Measurements from ENCODE around the gene GABRA4. TPM values are rescaled to one million over a fixed set of nuclear protein-coding genes. Genes with fewer than 3 reads are reported as not detected.

The GABRA4 gene
- total RNA-seq, 1 experiment from 2014 or later: not detected

- H3K4me3 Mint-ChIP-seq (ENCODE audit: unreplicated experiment): no peak overlapping the region
- no peak for TF ChIP-seq CTCF (IDR thresholded peaks at IDR 0.05; ENCODE audit: unreplicated experiment)
- POLR2A ChIA-PET: no interaction called here
- H3K4me1 Mint-ChIP-seq (ENCODE audit: insufficient read depth, unreplicated experiment): peaks cover 7% of the 10 kb centered on the region
- intact Hi-C loops (cut with micrococcal nuclease): no loop called here
- H3K27ac Mint-ChIP-seq (ENCODE audit: low read depth, unreplicated experiment): no peak overlapping the region
- no peak for DNase-seq (ENCODE audit: unreplicated experiment)
- H3K36me3 Mint-ChIP-seq (ENCODE audit: insufficient read depth, unreplicated experiment): no peaks in the 10 kb centered on the region
- CTCF ChIA-PET: interaction anchor here (0.6 to 0.7 kb wide), 2 partner anchors 138 to 531 kb away, joined by 3 read pairs; no protein-coding TSS in a partner anchor
- peaks cover 48% of the 10 kb centered on the region for H3K27me3 Mint-ChIP-seq (ENCODE audit: insufficient read depth, unreplicated experiment)
- H3K9me3 Mint-ChIP-seq (ENCODE audit: unreplicated experiment): no peaks in the 10 kb centered on the region
- BruUV-seq (replicated peaks): no TSS peak
Observed at GRCh38 chr4:46992338-46992737, 1.0 kb downstream of the GABRA4 start.

GRCh38 chr4:46986922-46987638 is 6.3 kb downstream of the GABRA4 start:
- ChIA-PET POLR2A (interaction anchor here (0.5 to 0.6 kb wide), 2 partner anchors 620 to 851 kb away, joined by 3 read pairs; partner anchors contain the start of gene CORIN), CTCF (no interaction called here)
- Mint-ChIP-seq H3K4me3 (ENCODE audit: unreplicated experiment) (no peak overlapping the region), H3K27ac (ENCODE audit: low read depth, unreplicated experiment) (no peak overlapping the region), H3K36me3 (ENCODE audit: insufficient read depth, unreplicated experiment) (no peaks in the 10 kb centered on the region), H3K27me3 (ENCODE audit: insufficient read depth, unreplicated experiment) (peaks cover 31% of the 10 kb centered on the region), H3K9me3 (ENCODE audit: unreplicated experiment) (no peaks in the 10 kb centered on the region), H3K4me1 (ENCODE audit: insufficient read depth, unreplicated experiment) (no peaks in the 10 kb centered on the region)
- no peak for TF ChIP-seq CTCF (IDR thresholded peaks at IDR 0.05; ENCODE audit: unreplicated experiment)
- no TSS peak for BruUV-seq (replicated peaks)
- DNase-seq (ENCODE audit: unreplicated experiment): no peak
- intact Hi-C loops (cut with micrococcal nuclease): no loop called here

GRCh38 chr4:46984781-46985180 is 8.6 kb downstream of the GABRA4 start:
- POLR2A ChIA-PET: no interaction called here
- H3K36me3 Mint-ChIP-seq (ENCODE audit: insufficient read depth, unreplicated experiment): no peaks in the 10 kb centered on the region
- no peaks in the 10 kb centered on the region for H3K4me1 Mint-ChIP-seq (ENCODE audit: insufficient read depth, unreplicated experiment)
- CTCF ChIA-PET: no interaction called here
- peaks cover 41% of the 10 kb centered on the region for H3K27me3 Mint-ChIP-seq (ENCODE audit: insufficient read depth, unreplicated experiment)
- no TSS peak for BruUV-seq (replicated peaks)
- H3K4me3 Mint-ChIP-seq (ENCODE audit: unreplicated experiment): no peak overlapping the region
- no peak for DNase-seq (ENCODE audit: unreplicated experiment)
- intact Hi-C loops (cut with micrococcal nuclease): no loop called here
- H3K27ac Mint-ChIP-seq (ENCODE audit: low read depth, unreplicated experiment): no peak overlapping the region
- TF ChIP-seq CTCF (IDR thresholded peaks at IDR 0.05; ENCODE audit: unreplicated experiment): no peak
- no peaks in the 10 kb centered on the region for H3K9me3 Mint-ChIP-seq (ENCODE audit: unreplicated experiment)

GRCh38 chr4:46980851-46981250 is 12.5 kb downstream of the GABRA4 start:
- TF ChIP-seq CTCF (IDR thresholded peaks at IDR 0.05; ENCODE audit: unreplicated experiment): no peak
- Mint-ChIP-seq H3K4me1 (ENCODE audit: insufficient read depth, unreplicated experiment) (no peaks in the 10 kb centered on the region), H3K27me3 (ENCODE audit: insufficient read depth, unreplicated experiment) (peaks cover 74% of the 10 kb centered on the region), H3K36me3 (ENCODE audit: insufficient read depth, unreplicated experiment) (no peaks in the 10 kb centered on the region), H3K27ac (ENCODE audit: low read depth, unreplicated experiment) (no peak overlapping the region), H3K9me3 (ENCODE audit: unreplicated experiment) (no peaks in the 10 kb centered on the region), H3K4me3 (ENCODE audit: unreplicated experiment) (no peak overlapping the region)
- intact Hi-C loops (cut with micrococcal nuclease): no loop called here
- no peak for DNase-seq (ENCODE audit: unreplicated experiment)
- no TSS peak for BruUV-seq (replicated peaks)
- ChIA-PET POLR2A (interaction anchor here (1.6 kb wide), 1 partner anchor 23 kb away, joined by 3 read pairs; no protein-coding TSS in a partner anchor), CTCF (interaction anchor here (0.6 to 0.7 kb wide), 3 partner anchors 39 to 528 kb away, joined by 3 to 10 read pairs (median 3); no protein-coding TSS in a partner anchor)

Measured in MCF 10A (cell line).